Suppressor macrophage (primary cell): ENCODE measurements around the gene VWA8.
A peak's percentile ranks its signal among the peaks of the same experiment; 100 is the strongest.
"Not testable (repeated sequence)": the region's sequence is repeated elsewhere in the genome, so short reads cannot be mapped to it uniquely, and the experiment has no call there.

Experiments
- DNase-seq, 4 experiments: peaks; one replicate each; pipeline ENCODE4 v3.0.0-alpha.2; 2020 to 2022

The VWA8 gene

DNA sequence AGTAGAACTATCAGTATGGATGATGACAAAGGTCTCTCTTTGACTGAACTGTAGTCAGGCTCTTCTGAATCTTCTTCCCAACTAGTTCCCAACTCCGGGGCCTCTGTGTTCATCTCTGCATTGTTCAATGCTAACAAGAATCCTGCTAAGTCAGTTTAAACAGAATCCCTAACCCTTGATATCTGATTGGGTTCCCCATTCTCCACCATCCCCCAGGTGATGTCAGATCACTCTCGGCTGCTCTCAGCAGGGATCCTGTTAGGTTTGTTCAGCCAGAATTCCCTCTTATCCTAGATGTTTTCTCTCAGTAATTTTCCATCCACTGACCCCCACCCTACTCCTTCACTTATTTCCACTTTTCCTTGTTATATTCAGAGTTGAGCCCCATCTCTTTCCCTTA is 280.0 kb downstream of the VWA8 start:
- no peak for DNase-seq

DNA sequence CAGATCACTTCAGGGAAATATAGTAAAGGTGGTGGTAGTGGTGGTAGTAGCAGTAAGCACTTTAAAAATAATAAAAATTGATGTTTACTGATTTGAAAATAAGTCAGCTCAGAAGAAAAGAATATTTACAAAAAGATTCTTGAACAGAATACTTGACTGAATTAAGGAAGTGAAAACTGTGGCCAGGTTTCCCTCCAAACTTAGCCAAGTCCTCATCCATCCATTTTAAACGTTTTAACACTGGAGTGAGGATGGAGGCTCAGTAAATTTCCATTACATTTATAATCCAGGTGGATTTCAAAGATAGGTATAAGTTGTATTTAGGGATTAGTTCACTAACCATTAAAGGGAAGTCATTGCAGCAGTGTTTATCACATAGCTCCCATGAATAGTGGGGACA is 282.1 kb downstream of the VWA8 start:
- DNase-seq = no peak

DNA sequence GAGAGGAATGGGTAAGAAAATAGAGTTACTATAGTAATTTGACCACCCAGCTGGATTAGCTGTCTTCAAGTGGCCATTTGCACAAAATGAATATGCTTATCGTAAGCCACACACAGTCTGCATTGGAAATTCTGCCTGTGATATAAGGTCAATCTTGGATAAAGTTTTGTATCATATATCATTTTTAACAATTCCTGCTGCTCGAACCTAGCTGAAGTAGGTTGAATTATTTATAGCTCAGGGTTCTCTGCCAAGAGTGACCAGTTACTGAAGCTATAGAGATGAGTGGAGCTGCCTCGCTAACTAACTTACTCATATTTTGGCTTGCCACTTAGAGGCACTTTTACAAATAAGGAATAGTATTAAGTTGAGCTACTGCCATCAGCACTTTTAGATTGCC is 282.7 kb downstream of the VWA8 start:
- DNase-seq = no peak

DNA sequence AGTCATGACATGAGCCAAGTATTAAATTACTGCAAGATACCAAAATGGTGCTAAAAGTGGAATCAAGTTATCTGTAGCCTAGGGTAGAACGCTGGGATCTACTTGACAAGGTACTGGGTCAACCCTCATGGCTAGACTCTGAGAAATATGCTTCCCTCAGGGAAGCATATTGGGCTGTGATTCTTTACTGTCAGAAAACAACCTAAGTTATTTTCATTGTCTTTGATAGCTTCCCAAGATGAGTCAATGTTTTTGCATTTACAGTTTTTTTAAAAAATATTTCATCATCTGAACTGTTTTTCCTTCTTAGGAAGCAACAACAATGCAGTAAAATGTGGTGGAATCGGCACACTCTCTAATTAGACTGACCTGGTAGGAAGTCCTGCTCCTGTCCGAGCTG is 285.6 kb downstream of the VWA8 start:
- DNase-seq = no peak

DNA sequence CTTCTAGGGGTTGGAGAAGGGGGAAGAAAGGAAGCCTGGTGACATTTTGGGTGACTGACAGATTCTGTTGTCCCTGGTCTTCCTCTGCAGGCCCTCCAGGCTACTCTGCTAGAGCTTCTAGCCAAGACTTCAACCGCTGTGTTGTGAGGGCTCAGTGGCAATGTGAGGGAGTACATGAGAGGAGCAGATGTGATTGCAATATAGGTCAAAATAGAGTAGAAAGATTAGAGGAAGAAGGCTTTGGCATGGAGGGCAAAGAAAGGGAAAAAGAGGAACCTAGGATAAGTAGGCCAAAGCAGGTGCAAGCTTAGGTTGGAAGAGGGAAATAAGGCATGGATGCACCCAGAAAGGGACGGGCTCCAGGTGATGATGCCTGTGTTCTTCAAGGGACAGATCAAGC is 286.7 kb downstream of the VWA8 start:
- no peak for DNase-seq

DNA sequence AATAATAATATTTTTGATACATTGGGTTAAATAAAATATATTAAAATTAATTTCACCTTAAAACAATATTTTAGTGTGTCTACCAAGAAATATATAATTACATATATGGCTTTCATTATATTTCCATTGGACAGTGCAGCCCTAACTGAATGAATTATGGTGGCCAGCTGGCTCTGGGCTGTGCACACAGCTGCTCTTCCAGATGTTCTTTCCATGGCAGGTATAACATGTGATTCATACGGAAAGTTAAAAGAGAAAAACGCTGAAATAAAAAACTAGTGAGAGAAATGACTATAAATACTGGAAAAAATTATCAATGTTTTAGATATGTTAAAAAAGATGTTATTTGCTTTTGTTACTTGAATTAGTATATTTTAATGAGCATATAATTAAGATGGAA is 287.3 kb downstream of the VWA8 start:
- no peak for DNase-seq

DNA sequence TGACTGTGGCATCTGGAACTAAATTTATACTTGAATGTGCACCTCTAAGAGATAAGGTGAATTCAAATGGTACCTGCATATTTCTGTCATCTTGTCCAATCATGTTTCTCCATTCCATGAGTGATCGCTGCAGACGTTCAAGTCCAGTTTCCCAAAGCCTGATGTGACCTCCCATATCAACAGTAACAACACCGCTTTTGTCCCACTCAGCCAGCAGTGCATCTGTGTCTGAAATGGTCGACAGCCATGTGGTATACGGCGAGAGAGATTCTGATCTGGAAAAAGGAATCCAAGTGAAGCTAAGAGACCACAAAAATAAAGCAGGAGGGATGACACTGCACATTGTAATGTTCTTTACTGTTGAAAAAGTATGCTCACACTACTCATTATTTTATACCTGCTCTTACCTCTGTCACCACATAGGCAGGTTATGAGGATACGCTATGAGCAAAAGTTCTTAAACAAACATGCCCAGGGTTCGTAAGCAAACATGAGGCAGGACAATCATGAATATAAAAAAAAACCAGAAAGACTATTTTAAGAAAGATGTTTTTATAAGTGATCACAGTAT is 290.0 kb downstream of the VWA8 start:
- DNase-seq = no peak

DNA sequence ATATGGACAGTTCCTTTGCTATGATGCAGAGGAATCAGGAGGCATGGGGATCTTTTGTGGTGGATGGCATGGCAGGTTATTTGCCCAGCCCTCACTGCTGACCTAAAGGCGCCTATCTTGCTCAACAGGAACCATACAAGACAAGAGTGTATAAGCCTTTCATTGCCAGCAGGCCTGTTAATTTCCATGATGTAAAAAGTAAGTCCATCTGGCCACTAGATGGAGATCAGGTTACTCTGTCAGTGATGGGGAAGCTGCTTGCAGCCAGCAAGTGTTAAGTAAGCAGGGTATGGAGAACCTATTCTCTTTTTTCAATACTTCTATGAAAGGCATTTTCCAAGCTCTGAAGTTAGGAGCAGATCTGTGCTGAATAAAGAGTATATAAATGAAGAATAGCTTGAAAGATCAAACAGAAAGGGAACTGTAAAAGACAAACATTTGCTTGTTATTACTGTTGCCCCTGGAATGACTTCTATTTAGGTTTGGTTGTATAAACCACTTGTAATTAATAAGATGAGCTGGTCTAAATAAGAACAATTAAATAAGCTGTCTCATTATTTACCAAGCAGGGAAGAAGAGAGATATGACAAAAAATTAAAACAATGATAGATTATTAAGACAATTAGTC is 292.7 kb downstream of the VWA8 start:
- DNase-seq = peak; percentile 78 to 92 (median 87)

DNA sequence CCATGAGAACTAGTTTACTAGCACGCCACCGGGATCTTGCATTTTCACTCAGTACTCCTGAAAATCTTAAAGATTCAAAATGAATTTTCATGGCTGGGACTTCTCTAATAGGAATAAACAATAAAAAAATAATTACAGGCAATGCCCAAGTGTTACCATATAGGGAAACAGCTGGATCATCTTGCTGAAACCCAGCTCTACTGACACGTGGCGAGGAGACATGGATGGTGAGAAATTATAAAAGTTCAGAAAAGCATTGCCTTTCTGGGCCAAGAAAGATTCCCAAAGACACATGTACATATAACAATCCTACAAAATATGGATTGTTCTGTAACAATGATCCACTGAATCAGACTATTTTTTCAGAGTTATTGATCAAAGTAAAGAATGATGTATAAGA is 294.3 kb downstream of the VWA8 start:
- no peak for DNase-seq

DNA sequence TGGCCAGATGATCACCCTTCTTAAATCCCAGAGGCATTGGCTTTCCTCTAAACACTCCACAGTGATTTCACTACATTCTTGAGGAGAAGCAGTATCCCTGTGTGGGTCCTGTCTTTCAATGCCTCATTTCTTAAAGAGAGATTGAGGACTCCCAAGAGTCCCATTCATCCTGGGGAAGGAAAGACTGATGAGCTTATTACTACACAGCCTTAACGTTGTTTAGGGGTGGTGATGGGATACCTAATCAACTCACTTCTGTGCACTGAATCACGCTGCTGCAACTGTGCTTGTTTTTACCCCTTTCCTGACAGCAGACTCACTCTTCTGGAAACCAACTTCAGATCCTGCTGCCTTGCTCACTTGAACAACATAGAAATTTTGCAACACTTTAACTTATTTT is 300.5 kb downstream of the VWA8 start:
- no peak for DNase-seq

DNA sequence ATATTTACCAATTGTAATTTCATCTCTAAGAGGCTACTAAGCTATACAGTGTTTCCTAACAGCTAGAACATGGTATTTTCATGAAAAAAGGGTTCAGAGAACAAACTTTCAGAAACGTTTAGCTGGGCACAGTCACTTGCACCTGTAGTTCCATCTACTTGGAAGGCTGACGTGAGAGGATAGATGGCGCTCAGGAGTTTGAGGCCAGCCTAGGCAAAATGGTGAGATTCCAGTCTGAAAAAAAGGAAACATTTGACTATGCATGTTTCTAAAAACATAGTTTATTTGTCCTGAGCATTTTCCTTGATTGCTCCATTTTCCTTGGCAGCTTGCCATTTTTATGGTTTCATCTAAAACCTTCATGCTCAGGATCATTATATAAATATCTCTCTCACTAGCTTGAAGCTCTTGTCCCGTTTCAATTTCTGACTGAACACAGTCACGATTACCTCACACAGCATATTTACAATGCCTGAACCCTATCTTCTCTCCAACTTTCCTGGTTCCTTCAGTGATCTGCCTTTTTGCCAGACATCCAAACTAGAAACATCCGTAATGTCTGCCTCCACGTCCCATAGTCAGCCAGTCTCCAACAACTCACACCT is 302.8 kb downstream of the VWA8 start:
- no peak for DNase-seq

DNA sequence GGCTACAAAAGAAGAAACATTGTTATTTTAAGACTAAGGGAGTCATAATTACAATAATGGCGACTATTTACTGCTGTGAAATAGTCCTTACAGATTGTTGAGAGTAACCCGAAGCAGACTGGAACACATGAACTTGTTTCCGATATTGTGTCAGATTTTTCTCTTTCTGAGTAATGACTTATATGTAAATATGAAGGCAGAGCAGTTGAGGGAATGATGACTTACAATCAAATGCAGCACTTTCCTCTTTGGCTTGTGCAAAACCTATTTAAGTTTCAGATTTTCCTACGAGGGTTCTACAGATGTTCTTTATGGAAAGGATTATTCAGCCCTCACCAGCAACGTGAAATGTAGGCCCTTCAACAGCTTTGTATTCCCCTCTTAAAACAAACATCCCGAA is 304.9 kb downstream of the VWA8 start:
- DNase-seq = no peak

DNA sequence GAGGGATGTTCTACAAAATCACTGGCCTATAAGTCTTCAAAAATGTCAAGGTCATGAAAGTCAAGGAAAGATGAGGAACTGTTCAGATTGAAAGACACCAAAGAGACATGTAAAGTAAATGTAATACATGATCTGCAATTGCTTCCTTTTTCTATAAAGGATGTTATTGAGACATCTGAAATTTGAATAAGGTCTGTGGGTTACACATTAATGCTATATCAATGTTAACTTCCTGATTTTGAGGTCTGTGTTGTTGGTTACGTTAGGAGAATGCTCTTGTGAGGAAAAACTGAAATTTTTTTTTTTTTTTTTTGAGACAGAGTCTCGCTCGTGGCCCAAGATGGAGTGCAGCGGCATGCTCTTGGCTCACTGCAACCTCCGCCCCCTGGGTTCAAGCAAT is 306.1 kb downstream of the VWA8 start:
- peak; percentile 16 to 90 (median 62) for DNase-seq

DNA sequence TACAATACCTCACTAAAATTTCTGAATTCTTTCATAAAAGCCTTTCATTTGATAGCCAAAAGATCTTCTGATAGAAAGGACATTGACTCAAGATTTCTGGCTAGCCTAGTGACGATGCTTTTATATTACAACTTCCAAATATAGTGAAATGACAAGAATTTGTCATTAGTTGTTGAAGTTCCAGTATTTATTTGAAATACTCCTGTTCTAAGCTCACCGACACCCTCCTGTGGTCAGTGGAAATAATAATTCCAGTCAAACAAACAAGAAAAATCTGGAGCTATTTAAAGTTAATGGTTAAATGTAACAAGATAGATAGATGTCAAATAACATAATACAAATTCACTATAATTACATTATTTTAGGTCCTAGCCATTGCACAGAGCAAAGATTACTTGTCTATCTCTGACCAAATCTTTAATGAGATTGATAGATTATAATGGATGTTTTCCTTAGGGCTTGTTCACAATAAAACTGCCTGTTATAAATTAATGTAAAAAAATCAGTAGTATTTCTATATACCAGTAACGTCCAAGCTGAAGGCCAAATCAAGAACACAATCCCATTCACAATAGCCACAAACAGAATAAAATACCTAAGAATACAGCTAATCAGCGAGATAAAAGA is 308.1 kb downstream of the VWA8 start:
- DNase-seq = peak; percentile 59 to 80 (median 68)

DNA sequence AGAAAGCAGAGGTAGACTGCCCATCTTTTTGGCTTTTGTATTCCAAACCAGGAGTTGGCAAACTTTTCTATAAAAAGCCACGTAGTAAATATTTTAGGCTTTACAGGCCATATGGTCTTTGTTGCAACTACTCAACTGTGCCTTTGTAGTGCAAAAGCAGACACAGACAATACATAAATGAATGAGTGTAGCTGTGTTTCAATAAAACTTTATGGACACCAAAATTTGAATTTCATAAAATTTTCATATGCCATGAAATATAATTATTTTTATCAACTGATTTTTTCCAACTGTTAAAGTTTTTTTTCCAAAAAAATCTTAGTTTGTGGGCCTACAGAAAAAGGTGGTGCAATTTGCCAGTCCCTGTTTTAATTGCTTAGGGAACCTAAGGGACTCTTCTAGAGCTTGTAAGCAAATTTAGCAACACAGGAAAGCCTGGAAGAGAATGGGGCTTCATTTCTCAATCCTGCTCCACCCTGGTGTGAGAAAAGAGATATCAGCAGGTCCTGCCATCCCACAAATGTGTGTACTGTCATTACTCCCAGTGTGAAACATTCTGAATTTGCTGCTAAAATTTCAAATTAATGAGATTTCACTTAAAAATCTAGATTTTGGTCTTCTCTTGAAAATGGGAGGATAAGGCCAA is 309.4 kb downstream of the VWA8 start:
- peak; percentile 32 to 67 (median 58) for DNase-seq

DNA sequence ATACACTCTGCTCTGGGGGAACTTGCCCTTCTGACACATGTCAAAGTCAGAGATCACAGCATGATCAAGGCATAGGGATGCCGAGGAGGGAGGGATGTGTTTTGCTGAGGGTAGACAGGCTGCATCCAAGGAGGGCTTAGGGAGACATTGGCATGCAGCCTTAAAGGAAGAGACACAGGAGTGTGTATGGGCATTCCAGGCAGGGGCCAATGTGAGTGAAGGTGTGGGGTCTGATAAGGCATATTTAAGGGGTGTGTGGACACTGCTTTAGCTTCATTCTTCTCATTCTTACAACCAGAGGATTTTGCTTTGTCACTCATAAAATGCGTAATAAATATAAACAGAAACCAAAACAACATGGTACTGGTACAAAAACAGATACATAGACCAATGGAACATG is 310.2 kb downstream of the VWA8 start:
- no peak for DNase-seq

DNA sequence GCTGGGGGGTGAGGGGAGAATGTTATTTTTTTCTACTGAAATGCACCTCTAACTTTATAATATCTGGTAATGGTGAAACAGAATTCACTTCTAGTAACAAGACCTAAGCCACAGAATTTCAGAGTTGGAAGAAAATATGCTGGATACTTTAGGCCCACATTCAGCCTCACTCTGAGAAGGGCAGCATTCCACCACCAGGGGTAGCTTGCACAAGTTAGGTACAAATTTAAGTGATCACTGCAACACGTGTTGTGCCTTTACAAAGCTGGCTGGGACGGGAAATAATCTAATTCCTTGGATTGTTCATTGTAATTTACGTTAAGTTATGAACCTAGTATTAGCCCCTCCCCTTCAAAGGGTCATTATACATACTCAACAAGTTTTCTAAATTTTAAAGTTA is 311.2 kb downstream of the VWA8 start:
- peak in 1 of 4 experiments; percentile 11 for DNase-seq

DNA sequence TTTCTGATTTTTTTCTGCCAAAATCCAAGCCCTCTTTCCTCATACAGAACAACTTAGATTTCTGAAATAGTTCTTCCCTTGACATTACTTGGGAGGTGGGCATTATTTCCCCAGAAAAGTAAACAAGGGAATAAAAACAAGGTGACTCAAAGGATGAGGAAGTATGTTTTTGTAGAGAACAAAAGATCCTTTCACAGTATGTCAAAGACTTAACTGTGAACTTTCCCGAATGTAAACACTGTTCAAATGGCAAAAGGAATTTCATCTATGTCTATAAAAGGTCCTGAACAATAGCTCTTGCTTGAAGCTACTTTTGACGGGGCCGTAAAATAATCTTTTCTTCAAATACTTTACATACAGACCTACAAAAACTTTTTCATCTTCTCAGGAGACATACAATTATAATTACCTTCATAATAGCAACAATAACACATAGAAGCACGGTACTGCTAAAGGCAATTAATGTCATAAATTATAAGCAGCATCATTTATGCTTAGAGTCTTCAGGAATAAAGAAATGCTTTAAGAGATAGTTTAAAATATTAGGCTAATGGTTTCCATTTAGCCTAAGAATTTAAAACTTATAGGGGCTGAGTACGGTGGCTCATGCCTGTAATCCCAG is 312.5 kb downstream of the VWA8 start:
- DNase-seq = no peak

DNA sequence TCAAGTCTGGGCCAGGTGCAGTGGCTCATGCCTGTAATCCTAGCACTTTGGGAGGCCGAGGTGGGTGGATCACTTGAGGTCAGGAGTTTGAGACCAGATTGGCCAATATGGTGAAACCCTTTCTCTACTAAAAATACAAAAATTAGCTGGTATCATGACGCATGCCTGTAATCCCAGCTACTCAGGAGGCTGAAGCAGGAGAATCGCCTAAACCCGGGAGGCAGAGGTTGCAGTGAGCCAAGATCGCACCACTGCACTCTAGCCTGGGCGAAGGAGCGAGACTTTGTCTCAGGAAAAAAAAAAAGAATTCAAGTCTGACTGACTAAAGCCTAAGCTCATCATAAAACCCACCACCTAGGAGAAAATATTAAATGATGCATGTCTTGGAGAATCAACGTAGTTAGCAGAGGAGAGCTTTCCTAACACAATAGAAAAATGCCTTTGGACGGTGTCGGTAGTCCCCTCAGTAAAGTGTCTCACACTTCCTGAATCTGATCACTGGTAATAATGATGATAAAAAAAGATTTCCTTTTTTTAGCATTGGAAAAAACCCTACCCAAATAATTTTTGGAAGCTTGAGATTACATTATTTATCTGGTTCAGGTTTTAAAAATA is 313.1 kb downstream of the VWA8 start:
- DNase-seq = not testable (repeated sequence)

DNA sequence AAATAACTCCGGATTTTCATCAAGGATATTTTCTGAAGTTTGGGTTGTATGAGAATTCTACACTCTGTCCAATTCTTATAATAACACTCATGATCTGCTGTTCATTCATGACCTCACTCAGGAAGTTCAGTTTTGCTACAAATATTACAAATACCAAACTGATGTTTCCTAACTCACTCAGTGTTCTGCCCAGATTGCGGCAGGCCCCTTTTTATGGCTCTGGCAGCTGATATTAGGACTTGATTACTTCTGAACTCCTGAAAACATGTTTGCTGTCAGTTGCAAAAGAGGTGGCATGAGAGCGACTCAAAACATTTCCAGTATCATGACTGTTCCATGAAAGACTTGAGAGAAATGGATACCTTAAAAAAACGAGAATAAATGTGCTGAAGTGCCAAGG is 315.6 kb downstream of the VWA8 start:
- peak; percentile 62 to 85 (median 76) for DNase-seq

DNA sequence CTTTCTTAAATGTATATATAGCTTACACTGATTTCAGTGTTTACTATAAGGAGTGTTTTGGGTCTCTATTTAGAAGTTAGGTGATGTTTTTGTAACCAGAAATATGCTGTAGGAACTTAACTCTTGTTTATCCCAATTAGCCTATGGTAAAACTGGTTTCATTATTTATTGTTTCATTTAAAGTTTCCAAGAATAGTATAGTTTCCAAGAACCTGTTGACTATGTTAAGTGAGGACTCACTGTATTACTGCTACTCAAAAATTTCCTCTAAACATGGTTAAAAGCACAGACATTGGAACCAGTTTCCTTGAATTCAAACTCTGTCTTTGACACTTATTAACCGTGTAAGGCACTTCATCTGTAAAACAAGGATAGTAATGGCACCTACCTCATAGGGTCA is 316.2 kb downstream of the VWA8 start:
- no peak for DNase-seq

DNA sequence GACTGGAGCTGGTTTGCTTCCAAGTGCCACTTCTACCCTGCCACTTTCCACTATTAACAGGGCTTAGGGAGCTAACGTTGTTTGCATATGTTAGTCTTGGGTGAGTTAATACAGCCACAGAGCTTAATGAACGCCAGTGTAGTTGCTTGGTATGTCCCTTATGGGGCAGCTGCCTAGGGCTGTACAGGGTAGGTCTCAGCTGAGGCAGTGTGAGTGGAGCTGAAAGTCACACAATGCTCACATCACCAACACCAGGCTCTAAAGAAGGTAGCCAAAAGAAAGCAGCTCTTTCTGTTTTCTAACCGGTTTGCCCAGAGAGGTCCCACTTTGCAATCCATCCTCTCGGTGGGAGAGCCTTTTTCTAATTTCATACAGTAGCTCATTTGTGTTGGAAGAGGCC is 317.4 kb downstream of the VWA8 start:
- DNase-seq = no peak

DNA sequence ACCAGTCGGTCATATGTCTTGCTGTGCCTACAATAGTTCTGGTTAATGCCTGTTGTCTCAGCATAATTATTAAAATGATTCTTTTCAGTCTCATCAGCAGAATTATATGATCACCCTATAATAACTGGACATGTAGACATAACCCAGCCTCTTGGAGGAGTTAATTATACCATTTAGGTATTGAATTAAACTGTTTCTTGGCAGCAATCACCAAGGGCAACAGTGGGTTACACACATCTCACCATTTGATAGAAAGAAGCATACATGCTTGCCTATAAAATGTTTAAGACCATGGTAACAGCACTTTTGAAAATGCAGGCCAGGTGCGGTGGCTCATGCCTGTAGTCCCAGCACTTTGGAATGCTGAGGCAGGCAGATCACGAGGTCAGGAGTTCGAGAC is 318.9 kb downstream of the VWA8 start:
- DNase-seq = no peak
